ENCODE data around the gene MGP.

Gene MGP

GRCh38 chr12:14902465-14902864 lies 16.8 kb upstream of the MGP start:
- no peak for DNase-seq

DNA sequence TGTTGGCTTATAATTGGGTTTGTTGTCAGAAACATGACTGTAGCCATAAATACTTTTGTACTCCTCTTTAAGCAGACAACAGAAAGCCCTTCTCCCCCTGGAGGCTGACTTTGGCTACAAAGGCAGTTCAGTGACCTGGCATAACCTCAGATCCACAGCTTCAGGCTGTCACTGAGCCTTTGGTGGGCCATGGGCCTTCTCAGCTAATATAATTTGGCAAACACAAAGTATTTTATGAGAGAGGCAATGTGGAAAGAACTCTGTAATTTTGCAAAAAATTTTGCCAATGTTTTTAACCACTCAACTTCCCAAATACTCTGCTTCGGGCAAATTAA lies 15.5 kb upstream of the MGP start:
- no peak for DNase-seq

GRCh38 chr12:14900521-14901227 lies 15.0 kb upstream of the MGP start:
- DNase-seq, result no peak

GRCh38 chr12:14896521-14897169 lies 11.0 kb upstream of the MGP start:
- no peak for DNase-seq

DNA sequence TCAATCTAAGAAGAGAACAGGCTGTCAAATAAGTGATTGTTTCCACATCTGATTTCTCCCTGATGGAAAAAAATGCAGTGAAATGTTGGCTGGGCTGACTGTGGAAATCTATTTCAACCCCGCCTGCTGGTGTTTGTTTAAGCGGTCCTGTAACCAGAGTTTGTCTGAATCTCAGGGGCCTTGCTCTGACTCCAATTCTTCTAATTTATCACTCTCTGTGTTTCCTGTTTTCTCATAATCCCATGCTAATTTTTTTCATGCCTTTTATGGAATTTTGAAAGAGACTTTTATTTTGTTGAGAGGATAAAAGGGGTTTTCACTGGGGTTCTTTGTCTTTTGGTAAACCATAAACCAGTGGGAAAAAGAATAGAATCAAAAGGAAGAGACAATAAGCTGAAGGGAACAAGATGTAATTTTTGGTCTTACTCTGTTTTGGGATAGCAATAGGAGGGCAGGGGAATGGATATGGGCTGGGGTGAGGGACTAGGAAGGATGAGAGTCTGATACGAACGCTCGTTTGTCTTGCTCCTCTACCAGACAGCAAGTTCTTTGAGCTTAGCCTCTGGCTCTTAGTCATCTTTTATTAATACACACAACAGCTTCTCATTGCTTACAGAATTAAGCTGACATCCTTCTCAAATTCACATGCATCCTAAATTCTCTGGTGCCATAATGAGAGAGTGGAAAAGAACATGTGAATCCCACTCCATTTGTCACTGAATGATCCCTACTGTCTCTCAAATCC lies 8.0 kb upstream of the MGP start:
- no peak for DNase-seq

DNA sequence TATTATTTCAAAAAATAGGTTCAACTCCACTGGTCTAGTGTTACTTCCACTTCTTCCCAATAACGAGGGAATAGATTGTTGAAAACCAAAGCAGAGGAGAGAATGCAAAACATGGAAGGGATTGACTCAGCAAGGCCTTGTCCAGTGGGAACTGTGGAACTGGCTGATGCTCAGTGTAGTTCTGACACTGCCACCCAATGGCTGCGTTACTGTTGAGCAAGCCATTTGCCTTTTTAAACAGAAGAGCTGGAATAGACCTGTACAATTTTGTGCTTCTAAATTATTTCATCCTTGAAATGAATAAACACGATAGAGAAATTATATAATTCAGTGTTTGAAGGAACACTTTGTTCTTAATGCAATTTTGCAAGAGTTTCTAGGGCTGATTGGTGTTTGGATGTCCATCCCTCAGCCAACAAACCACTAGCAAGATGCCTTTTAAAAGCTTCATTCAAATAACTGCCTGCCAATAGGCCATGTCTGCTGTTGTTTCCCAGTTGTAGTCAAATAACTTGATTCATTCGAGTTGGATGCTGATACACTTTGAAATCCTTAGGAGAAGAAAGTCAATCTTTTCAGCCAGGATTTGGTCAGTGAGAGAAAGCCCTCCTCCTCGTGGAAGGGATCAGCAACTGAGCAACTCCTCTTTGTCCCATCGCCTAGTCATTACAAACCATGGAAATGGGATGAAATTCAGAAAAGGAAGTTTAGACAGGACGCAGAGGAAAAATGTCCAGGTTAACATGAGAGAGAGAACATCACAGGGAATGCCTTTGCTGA lies 7.3 kb upstream of the MGP start:
- no peak for DNase-seq

DNA sequence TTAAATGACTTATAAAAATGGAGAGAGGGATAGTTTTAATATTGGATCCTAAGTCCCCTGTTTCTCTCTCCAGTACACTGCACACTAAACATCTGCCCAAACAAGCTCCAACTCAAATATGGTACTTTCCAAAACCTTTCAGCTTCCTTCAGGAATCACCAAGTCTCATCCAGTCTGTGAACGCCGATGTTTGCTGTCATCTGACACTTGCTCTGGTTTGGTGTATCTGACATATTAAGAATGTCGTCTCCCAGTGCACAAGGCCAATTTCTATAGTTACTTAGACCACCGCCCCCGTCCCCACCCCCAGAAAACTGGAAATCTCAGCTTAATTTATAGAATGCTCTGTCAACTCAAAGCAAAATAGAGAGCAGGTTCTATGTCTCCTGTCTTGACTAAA lies 5.0 kb upstream of the MGP start:
- DNase-seq, result no peak

- no peak for DNase-seq
Observed at GRCh38 chr12:14886271-14886670, 617 bp upstream of the MGP start.

GRCh38 chr12:14884458-14884878 lies 1.2 kb downstream of the MGP start:
- DNase-seq, result peak; percentile 87

- DNase-seq, result peak; percentile 68
Observed at GRCh38 chr12:14883686-14884085, 2.0 kb downstream of the MGP start.

DNA sequence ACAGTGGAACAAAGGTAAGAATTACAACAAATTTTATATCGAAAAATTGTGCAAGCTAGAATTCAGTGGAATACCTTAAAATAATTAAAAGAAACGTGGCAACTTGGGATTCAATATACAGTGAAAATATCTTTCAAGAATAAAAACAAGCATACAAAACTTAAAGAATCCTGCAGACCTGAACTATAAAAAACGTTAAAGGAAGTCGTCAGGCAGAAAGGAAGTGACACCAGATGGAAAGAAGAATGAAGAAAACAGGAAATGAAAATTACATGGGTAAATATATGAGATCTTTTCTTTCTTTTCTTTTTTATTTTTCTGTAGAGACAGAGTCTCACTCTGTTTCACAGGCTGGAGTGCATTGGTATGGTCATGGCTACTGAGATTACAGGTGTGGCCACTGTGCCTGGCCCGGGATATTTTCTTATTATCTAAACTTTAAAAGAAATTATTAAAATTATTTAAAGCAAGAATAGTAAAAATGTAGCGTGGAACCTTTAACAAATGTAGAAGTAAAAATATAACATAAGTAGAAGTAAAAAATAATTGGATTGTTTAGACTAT lies 4.7 kb downstream of the MGP start:
- DNase-seq, result no peak

DNA sequence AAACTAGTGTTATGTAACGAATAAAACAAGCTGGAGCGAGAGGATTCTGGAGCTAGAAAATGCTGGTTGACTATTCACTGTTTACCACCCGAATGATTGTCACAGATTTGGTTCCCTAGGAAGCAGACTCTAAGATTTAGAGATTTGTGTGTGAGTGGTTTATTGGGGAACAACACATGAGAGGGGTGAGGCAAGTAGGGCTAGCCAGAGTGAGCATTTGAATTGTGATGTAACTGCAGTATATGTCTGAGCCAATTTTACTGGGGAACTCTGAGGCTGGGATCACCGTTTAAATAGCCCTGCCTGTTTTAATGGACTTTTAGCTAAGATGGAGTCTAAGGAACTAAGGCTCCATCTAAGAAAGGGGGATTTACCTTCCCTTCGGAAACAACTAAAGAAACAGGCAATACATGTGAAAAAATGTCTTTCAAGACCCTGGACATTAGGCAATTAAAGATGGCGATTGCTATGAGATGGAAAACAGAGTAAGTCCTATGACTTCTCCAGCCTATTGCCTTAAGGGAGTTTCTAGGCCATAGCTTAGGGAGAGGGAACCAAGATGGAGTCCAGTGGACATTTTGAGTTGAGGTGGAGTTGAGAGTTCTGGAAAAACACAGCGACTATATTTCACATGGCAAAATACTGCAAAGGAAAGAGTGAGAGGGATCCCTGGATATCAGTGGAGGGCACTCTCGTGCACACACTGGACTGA lies 6.3 kb downstream of the MGP start:
- DNase-seq, result no peak

- DNase-seq, result no peak
Observed at GRCh38 chr12:14878488-14878887, 7.2 kb downstream of the MGP start.

GRCh38 chr12:14876833-14877232 lies 8.8 kb downstream of the MGP start:
- DNase-seq, result no peak

GRCh38 chr12:14874882-14875281 lies 10.8 kb downstream of the MGP start:
- no peak for DNase-seq

DNA sequence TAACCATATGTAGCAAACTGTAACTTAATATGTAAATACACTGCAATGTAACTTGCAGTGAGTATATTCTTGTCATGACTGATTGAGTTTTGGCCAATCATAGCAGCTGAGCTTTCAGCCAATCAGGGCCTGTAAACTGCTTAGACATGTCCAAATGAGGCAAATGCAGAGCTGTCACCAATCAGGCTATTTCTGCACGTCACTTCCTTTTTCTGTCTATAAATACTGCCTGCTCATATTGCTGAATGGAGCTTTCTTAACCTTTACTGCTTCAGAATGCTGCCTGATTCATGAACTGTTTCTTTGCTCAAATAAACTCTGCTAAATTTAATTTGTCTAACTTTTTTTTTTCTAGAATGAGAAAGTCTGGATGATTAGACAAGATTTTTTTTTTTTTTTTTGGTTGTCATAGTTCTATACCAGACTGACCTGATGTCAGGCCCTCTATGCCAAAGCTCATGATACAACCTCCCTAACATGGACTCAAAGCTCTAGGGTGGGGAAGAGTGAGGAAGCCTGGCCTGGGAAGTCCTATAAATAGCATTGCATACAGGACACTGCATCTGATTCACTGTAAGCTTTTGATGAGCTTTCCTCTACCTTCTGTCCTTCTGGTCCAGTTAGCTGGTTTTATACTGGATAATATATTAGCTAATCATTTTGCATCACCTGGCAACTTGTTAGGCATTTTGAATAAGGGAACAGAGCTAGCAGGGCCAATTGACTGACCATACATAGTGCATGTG lies 12.0 kb downstream of the MGP start:
- no peak for DNase-seq

DNA sequence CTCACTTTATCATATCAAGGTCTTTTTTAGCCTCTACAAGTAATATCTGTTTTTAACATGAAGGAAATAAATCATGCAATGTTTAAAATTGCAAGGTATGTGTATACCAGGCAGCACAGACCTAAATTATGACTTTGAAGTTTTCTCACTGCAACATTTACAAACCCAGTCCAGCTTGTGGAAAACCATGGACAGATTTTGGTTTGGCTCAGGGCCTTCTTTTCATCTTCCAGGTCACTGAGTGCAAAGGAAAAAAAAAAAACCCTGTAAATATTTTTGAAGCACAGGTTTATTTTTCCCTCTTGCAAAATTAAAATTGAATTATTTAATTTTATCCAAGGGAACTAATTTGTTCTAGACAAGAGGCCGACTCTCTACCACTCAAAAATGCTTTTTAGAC lies 13.8 kb downstream of the MGP start:
- DNase-seq, result no peak

DNA sequence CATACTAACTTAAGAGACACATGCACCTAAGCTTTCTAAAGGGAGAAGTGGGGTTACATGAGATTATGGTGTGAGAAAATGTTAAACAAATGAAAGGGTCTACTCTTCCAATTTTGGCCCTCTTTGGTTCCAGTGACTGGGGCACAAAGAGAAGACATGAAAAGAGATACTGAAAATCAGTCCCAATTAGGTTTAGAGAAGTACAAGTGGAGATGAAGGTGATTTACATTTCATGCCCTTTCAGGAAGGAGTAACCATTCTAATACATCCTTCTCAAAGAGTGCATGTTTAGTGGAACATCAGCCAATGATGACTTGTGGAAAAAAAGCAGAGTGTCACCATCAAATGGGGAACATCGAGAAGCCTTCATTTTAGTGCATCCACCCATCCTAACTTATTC lies 14.4 kb downstream of the MGP start:
- no peak for DNase-seq

DNA sequence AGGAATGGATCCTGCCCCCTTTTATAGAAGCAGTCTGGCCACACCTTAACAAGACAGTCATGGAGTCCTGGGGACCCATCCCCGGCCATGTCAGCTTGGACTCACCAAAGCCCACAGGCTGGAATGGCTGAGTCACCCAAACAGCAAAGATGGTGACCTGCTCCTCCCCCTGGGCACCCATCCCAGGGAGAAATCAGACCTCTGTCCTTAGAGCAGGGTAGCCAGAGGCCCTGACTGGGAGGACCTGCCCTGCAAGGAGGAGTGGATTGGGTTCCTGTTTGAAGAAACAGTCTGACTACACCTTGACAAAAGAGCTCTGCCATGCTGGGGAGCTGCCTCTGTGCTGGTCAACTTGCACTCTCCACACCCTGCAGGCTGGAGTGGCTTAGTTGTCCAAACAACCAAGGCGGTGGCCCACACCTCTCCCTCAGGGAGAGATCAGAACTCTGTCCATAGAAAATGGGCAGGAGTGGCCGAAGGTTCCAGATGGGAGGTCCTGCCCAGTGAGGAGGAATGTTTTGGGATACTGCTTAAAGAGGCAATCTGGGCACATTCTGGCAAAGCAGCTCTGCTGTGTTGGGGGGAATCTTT lies 16.6 kb downstream of the MGP start:
- DNase-seq, result no peak

- no peak for DNase-seq
Observed at GRCh38 chr12:14860490-14860889, 25.2 kb downstream of the MGP start.

DNA sequence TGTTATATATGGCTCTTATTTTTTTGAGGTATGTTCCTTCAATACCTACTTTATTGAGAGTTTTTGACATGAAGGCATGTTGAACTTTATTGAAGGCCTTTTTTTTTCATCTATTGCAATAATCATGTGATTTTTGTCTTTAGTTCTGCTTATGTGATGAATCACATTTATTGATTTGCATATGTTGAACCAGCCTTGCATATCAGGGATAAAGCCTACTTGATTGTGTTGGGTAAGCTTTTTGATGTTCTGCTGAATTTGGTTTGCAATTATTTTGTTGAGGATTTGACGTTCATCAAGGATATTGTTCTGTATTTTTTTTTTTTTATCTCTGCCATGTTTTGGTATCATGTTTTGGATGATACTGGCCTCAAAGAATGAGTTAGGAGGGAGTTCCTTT lies 27.1 kb downstream of the MGP start:
- DNase-seq, result no peak
